ENCODE results near the gene SLC25A36.
A peak's percentile ranks its signal among the peaks of the same experiment; 100 is the strongest.

Gene SLC25A36, protein sequence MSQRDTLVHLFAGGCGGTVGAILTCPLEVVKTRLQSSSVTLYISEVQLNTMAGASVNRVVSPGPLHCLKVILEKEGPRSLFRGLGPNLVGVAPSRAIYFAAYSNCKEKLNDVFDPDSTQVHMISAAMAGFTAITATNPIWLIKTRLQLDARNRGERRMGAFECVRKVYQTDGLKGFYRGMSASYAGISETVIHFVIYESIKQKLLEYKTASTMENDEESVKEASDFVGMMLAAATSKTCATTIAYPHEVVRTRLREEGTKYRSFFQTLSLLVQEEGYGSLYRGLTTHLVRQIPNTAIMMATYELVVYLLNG

DNA sequence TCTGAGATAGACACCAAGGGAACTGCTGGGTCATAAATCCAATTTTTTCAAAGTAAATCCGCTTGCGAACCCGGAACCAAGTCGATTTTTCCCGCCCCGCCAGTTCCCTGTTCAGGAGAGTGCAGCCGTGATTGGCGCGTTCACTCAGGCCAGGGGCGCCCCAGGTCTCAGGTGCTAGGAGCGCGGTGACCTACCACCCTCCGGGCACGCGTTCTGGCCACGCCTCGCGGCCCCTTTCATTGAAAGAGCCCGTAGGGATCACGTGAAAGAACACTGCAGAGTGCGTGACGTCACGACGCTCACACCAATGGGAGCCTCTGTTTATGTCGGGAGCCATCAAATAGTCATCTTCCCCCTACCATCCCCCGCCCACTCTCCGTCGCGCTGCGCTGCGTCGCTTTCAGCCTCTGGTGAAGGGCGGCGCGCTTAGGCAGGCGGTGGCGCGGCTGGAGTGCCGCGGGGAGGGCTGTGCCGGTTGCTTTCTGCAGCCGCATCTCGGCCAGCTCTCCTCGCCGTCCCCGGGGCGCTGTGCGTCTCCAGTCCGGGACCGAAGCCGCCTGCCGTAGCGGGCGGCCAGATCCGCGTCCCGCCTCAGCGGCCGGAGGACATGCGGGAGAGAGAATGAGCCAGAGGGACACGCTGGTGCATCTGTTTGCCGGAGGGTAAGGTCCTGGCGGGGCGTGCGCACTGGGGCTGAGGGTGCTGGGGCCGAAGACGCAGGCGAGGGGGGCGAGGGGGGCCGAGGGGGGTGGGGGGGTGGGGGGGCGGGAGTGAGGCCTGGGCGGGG is at the start of gene SLC25A36:
SLC25A36 (plus strand) TSS at position 403 of the 787 bp plus-strand sequence; CDS start at position 622, 219 bp downstream.
- DNase-seq = peak; percentile 99

DNA sequence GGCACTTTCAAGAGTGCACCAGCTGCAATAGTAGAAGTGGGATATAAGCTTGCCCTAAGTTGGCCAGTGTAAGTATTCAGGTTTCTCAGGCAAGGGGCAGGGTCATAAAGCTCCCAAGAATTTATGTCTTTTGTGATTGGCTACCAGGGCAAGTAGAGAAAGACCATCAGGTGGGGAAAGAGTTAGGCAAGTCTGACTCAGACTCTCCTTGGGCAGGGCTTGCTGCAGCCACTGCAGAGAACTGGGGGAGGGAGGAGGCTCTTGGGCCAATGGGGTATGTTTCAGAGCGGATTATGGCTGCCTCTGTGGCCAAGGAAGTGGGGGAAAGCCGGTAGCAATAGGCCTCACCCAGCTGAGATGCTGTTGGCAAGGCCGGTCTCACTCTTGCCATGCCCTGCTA is 44.6 kb upstream of the SLC25A36 start:
- DNase-seq = no peak

DNA sequence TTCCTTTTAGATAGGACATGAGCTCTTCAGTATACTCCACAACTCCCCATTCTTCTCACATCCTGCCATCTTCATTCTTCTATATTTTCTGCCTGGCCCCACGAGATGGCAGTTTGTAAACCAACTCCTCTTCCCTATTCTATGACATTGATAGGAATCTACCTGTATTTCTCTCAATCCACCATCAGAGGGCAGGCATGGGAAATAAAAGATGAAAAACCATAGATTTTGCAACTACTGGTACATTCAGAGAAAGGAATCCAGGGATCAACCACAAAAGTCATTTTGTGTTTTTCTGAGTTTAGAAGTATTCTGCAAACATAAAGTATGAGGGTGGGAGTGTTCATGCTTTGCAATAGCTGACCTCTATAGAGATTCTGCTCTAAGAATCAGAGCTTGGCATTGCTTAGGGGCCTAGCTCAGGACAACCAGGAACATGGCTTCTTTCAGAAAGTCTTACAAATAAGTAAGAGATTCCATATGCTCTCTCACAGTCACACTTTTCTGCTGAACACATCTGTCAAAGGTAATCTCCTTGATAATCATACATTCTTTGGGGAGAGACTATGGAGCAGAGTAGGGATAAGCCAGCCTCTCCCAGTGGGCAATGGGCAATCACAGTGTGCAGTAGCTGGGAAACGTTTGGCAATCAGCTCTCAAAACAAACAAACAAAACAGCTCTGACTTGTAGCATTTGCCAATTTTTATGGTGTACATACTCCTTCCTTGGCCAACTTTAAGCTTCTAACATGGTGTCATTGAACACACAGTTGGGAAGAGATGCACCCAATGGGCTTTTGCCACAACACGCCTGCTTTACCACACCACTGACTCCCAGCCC is 43.1 kb upstream of the SLC25A36 start:
- peak; percentile 59 for DNase-seq

DNA sequence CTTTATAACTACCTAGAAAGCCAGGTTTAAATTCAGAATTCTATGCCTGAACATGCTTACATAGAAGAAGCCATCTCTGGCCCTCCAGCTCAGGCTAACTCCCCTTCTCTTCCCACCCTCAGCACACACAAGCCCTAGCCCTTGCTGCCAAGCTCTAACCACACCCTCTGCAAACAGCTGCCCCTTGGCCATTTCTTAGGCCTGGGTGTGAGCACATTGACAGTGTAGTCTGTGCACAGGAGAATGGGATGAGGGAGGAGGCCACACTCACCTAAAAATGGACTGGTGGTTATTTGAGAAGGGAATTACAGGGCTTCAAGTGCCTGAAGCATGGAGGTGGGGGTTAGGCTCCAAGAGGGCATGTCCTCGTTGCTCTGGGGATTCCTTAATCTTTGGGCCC is 42.3 kb upstream of the SLC25A36 start:
- no peak for DNase-seq

DNA sequence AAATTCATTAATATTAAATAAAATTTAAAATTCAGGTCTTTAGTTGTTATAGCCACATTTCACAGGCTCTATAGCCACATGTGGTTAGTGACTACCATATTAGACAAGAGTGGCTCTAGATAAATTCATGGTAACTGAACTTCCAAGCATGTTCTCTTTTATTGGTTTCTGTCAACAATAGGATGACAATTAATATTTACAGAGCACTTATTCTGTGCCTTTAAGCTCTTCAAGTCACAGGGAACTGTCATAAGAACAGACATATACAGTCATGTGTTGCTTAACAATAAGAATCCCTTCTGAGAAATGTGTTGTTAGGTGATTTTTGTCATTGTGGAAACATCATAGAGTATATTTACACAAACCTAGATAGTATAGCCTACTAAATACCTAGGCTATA is 38.8 kb upstream of the SLC25A36 start:
- no peak for DNase-seq

DNA sequence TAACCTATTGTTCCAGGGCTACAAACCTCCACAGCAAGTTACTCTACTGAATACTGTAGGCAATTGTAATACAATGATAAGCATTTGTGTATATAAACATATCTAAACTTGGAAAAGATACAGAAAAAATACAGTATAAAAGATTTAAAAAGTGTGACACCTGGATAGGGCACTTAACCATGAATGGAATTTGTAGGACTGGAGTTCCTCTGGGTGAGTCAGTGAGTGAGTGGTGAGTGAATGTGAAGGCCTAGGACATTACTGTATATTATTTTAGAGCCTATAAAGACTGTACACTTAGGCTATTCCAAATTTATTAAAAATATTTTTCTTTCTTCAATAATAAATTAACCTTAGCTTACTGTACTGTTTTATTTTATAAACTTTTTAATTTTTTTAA is 38.4 kb upstream of the SLC25A36 start:
- no peak for DNase-seq

DNA sequence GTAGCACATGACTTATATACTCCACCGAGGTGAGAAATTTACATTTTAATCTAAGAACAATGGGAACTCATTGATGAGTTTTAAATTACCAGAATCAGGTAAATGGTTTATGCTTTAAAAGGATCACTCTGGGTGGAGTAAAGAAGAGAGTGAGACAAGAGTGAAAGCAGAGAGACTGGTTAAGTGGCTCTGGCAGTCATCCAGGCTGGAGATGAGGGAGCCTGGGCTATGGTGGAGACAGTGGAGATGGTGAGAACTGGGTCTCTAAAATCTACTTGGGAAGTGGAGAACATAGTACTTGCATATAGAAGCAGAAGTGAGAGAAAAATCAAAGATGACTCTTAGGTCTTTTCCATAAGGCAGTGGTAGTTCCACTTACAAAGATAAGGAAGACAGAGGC is 37.1 kb upstream of the SLC25A36 start:
- DNase-seq = no peak

DNA sequence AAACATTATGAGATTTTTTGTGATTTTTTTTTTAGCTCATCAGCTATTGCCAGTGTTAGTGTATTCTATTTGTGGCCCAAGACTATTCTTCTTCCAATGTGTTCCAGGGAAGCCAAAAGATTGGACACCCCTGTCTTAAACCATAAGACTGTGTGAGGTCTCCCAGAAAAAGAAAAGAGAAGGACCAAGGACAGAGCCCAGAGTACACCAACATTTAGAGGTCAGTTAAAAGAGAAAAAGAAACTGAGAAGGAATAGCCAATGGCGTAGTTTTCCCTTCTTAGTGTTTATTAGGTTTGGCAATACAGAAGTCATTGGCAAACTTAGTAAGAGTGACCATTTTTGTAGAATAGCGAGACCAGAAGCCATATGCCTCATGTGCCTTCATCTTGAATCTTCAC is 36.1 kb upstream of the SLC25A36 start:
- DNase-seq = no peak

DNA sequence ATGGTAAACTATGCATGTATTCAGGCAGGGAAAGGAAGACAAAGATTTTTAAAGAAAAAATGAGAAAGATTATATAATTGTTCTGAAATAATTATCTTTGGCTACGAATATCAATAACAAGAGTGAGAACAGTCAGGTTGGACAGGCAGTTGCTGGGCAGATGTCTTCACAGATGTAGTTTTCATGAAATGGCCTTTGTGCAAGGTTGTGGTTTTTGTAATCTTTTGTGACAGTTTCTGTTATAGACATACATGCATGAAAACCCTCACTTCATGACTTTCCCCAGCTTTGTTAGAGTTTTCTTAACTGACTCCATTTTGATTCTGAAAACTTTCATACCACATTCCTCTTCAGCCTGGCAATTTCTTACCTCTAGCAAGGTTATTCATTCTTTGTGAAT is 34.9 kb upstream of the SLC25A36 start:
- DNase-seq = no peak

DNA sequence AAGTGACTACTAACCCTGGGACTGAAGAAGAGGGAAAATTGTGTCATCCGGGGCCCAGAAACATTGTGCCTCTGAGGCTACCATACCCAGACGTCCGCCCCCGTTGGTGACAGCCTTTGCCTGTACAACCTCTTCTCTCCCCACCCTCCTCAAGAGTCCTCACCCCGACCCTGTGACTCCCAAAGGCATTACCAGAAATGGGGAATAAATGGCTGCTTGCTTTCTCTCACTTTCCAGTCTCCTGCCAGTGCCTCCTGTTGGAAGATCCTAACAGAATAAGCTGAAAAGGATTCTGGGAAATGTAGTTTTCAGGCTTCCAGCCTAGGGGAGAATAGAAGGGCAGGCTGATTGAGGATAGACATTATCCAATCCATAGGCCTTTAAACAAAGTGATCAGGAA is 30.8 kb upstream of the SLC25A36 start:
- DNase-seq = peak; percentile 14

DNA sequence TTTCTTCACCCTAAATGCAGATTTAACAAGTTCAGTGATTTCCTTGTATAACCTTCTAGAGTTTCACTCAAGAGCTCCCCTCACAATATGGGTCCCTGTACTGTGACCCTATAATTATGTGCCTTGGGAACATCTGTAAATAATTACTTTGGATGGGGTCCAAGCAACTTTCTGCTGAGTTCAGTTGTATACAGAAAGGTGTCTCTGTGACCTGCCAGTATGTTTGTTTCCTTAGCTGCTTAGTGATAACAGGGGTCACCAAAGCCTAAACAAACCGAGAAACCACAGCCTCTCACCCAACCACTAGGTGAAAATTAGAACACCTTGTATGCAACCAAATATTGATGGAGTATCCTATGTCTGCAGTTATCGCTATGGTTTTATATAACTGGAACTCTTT is 29.8 kb upstream of the SLC25A36 start:
- no peak for DNase-seq

DNA sequence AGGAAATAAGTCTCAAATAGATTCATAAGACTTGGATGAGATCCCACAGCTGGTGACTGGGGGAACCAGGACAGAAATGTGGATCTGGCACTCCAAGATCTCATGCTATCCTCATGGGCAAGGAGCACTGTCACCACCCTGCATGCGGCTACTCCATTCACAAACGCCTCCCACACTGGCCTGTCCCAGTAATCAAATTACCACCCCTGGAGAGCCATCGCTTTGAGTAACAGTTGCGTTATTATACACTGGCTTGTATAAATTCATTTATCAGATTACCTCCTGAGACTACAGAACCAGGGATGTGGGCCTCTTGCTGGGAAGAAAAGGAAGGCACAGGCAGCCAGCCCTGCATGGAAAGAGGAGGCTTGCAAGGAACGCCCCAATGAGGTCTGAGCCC is 27.9 kb upstream of the SLC25A36 start:
- no peak for DNase-seq

DNA sequence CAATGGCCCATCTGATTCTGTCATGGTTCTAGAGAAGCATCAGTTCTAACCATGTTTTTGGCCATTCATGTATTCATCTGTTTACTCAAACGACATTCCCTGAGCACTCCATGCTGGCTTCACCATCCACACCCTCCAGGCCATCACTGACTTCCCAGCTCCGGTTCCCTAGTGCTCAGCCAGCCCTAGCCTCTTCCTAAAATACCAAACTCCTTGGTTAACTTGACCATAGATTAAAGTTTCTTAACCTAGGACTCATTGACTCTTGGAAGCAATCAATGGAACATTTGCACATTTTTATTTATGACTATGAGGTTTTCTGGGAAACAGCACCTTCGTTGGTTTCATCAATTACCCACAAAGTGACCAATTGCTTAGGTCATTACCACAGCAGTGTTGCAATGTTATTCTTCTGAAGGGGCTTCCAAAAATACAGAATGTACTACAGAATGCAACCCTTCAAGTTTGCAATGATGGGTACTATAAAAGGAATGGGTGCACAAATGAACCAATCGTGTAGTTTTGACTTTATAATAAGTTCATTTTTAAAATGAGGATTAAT is 27.2 kb upstream of the SLC25A36 start:
- no peak for DNase-seq

DNA sequence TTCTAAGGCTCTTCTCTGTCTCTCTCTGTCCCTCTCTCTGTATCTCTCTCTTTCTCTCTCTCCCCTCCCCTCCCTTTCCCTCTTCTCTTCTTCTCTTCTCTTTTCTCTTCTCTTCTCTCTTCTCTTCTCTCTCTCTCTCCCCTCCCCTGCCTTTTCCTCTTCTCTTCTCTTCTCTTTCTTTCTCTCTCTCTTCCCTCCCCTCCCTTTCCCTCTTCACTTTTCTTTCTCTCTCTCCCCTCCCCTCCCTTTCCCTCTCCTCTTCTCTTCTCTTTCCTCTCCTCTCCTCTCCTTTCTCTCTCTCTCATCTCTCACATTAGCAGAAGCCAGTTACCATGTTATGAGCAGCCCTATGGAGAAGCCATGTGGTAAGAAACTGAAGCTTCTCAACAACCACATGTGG is 25.0 kb upstream of the SLC25A36 start:
- no peak for DNase-seq

DNA sequence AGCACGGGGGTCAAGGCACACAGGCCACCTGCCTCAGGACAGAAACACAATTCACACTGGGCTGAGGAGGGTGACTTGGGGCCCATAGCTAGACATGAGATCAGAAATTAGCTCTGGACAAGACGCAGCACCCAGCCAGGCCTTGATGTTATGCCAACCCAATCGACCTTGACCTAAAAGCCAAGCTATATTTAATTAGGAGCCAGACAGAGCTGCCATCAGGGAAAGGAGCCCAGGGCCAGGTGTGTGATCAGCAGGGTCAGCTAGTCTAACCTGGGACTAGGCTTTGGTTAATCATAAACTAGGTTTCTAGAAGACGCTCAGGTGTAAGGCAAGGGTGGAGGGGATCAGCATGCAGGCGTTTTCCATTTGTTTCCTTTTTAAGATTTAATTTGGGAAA is 23.9 kb upstream of the SLC25A36 start:
- no peak for DNase-seq

DNA sequence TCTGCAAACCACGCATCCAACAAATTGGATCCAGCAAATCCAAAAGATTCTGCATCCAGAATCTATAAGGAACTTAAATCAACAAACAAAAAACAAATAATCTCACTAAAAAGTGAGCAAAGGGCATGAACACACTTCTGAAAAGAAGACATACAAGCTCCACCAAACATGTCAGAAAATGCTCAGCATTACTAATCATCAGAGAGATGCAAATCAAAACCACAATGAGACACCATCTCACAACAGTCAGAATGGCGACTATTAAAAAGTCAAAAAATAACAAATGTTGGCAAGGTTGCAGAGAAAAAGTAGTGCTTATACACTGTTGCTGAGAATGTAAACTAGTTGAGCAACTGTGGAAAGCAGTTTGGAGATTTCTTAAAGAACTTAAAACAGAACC is 21.6 kb upstream of the SLC25A36 start:
- no peak for DNase-seq

DNA sequence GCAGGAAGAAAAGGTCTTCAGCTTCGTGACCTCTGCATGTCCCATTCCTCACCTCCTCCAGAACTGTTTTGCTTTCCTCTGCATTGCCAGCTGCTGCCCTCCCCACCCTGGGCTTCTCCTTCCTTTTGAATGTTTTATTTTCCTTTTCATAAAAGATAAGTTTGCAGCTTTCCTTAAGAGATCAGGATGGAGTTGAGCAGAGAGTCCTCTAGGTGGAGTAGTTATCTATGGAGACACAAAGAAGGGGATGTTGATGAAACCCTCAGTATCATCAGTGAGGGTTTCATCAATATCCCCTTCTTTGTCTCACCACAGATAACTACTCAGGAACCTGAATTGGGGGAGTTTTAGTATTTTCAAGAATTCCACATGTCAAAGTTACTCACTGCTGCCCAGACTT is 19.0 kb upstream of the SLC25A36 start:
- DNase-seq = peak; percentile 13

DNA sequence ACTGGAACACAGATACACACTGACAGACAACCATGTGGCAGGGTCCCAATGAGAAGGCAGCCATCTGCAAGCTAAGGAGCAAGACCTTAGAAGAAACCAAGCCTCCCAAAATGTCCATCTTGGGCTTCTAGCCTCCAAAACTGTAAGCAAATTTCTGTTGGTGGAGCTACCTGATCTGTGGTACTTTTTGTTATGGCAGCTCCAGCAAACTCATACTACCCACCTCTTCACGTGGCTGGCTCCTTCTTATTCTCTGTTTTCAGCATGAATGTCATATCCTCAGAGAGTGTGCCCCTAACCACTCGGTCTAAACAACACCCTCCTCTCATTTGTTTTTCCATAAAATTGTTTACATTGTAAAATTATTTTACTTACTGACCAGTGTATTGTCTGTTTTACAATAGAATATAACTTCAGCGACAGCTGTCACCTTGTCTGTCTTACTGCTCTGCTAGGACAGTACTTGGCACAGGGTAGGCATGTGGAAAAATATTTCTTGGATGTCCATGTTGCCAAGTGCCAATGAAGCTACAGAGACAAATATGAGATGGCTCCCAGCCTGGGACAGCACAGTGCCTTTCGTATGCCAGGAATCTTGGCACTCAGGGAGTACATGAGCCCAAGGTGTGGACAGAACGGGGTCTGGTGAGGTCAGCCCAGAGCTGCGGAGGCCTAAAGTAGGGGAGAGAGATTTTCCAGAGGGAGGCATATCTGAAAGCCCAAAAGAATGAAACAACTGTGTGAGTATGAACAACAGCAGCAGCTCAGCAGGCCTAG is 17.4 kb upstream of the SLC25A36 start:
- DNase-seq = no peak

DNA sequence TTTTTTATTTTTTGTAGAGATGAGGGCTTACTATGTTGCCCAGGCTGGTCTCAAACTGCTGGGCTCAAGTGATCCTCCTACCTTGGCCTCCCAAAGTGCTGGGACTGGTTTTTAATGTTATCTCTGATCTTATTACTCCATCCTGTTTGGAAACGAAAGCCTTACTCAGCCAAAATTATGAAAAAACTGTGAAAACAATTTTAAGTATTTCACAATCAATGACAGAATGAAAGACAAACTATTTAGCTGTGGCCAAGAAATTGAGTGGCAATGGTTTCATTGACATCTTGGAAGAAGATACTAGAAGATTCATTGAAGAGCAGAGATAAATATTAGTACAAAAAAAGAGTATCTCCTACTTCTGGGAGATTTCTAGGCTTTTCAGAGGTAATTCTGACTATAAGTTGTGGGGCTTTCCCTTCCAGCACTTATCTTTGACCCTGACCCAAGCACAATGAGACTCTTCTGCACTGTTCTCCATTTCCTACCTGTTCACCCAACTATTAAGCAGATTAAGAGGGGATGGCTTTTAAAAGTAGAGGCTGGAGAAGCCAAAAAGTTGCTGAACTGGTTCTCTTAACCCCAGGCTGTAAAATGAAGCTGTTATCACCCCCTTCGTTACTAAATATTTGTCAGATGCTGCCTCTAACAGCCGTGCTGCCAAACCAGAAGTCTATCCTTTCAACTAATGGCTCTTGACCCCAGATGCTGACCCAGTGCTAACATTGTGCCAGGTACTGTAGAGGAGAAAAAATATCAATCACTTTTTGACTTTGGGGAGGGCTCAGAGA is 14.2 kb upstream of the SLC25A36 start:
- no peak for DNase-seq

DNA sequence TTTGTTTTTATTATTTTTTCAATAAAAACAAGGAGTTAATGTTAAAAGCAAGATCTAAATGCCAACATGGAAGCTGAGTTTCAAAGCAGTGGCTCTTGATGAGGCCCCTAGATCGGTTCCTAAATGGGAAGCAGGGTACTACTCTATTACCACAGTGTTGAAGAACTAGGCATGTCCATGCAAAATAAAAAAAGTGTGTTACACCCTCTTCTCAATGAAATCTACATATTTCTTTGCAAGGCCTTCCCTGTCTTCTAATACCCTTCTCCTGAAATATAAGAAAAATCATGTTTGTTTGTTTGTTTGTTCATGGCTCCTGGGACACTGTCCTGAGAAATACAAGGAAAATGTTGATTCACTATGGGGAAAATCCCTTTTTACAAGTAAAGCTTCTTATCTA is 12.2 kb upstream of the SLC25A36 start:
- no peak for DNase-seq

DNA sequence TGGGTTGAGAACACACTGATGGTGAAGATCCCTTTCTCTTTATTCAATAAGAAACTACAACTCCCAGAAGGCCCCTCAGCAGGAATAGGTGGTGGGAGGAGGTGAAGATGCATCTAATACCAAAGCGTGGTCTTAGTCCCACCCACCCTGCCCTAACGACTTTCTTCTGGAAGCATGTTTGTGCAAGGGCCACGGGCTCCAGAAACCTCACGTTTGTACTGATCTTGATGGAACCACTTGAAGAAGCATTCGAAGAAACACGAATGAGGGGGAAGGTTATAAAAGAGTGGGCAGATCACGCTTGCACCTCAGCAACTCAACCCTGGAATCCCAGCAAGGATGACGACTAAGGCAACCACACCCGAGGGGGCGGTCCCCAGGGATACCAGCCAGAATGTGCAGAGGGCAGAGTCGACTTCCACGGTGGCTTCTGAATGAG is 10.6 kb upstream of the SLC25A36 start:
- DNase-seq = no peak

DNA sequence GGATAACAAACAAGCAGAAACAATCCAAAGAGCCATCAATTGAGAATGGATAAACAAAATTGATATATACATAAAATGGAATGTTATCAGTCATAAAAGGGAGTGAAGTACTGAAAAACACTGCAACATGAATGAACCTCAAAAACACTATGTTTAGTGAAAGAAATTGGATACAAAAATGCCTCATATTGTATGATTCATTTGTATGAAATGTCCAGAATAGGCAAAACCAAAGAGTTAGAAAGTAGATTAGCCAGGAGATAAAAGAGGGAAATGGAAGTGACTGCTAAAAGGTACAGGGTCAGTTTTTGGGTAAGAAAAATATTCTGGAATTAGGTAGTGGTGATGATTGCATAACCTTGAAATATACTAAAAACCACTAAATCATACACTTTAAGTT is 9.8 kb upstream of the SLC25A36 start:
- DNase-seq = no peak
